ENCODE results near the gene ZNF750. TPM values are rescaled to one million over a fixed set of nuclear protein-coding genes. Genes with fewer than 3 reads are reported as not detected.

Gene ZNF750
- total RNA-seq, 5 donors from 2014 or later (not counting 1 experiment from before 2014, with no cell fraction given): not detected

- Mint-ChIP-seq H3K9me3 (no peaks in the 10 kb centered on the region), H3K4me3 (no peak overlapping the region), H3K27ac (no peak overlapping the region), H3K27me3 (no peaks in the 10 kb centered on the region), H3K36me3 (peaks cover 46% of the 10 kb centered on the region), H3K4me1 (peaks cover 4 to 8% (median 7%) of the 10 kb centered on the region in 3 donors)
- Histone ChIP-seq H3K27ac (ENCODE audit: low read length) (no peak overlapping the region), H3K4me3 (ENCODE audit: control insufficient read depth in 1 of 2, extremely low read depth in 1 of 2, low read length in 1 of 2) (no peak overlapping the region), H3K27me3 (replicated peaks in 1 of 2; ENCODE audit: control insufficient read depth in 2 of 2, extremely low read depth in 1 of 2, insufficient read depth in 2 of 2, low read length in 1 of 2) (no peaks in the 10 kb centered on the region), H3K36me3 (ENCODE audit: control insufficient read depth in 2 of 2, extremely low read depth in 1 of 2, insufficient read depth in 1 of 2, low read length in 1 of 2) (peaks cover 27 to 30% of the 10 kb centered on the region in 2 donors), H3K9me3 (no peaks in the 10 kb centered on the region), H3K4me1 (ENCODE audit: control insufficient read depth in 1 of 2, extremely low read depth in 1 of 2, insufficient read depth in 2 of 2, low read length in 2 of 2) (peaks cover 0 to 4% of the 10 kb centered on the region in 2 experiments)
- DNase-seq (no peak), ATAC-seq (replicated peaks in 1 of 4) (no peak)
- POLR2A ChIA-PET: no interaction called here
- CTCF ChIA-PET: no interaction called here
- WGBS (ENCODE audit: insufficient coverage): 91% methylated on average over 21 of the region's 22 CpGs
These were observed 29.0 kb downstream of the ZNF750 start for GRCh38 chr17:82810644-82811430.

- no peak overlapping the region for H3K27ac Mint-ChIP-seq
- no peak overlapping the region for H3K4me3 ChIP-seq (ENCODE audit: control insufficient read depth in 1 of 2, extremely low read depth in 1 of 2, low read length in 1 of 2)
- no peaks in the 10 kb centered on the region for H3K4me1 ChIP-seq (ENCODE audit: control insufficient read depth in 1 of 2, extremely low read depth in 1 of 2, insufficient read depth in 2 of 2, low read length in 2 of 2)
- H3K27ac ChIP-seq (ENCODE audit: low read length): no peak overlapping the region
- no peaks in the 10 kb centered on the region for H3K9me3 ChIP-seq
- H3K27me3 Mint-ChIP-seq: no peaks in the 10 kb centered on the region
- DNase-seq (no peak), ATAC-seq (replicated peaks in 1 of 4) (no peak)
- WGBS (ENCODE audit: insufficient coverage): 89% methylated on average over 25 of the region's 35 CpGs
- H3K4me1 Mint-ChIP-seq: no peaks in the 10 kb centered on the region
- H3K36me3 ChIP-seq (ENCODE audit: control insufficient read depth in 2 of 2, extremely low read depth in 1 of 2, insufficient read depth in 1 of 2, low read length in 1 of 2): peaks cover 21 to 24% of the 10 kb centered on the region in 2 donors
- peaks cover 37% of the 10 kb centered on the region for H3K36me3 Mint-ChIP-seq
- H3K9me3 Mint-ChIP-seq: no peaks in the 10 kb centered on the region
- no peak overlapping the region for H3K4me3 Mint-ChIP-seq
- ChIA-PET POLR2A (no interaction called here), CTCF (interaction anchor here in 1 of 2 donors (1.2 kb wide), 1 partner anchor 76 kb away, joined by 3 read pairs; no protein-coding TSS in a partner anchor)
- H3K27me3 ChIP-seq (replicated peaks in 1 of 2; ENCODE audit: control insufficient read depth in 2 of 2, extremely low read depth in 1 of 2, insufficient read depth in 2 of 2, low read length in 1 of 2): no peaks in the 10 kb centered on the region
These were observed 30.6 kb downstream of the ZNF750 start for GRCh38 chr17:82808921-82809905.

GRCh38 chr17:82808006-82808405, 31.8 kb downstream of the ZNF750 start:
- DNase-seq: no peak
- H3K4me1 ChIP-seq (ENCODE audit: control insufficient read depth in 1 of 2, extremely low read depth in 1 of 2, insufficient read depth in 2 of 2, low read length in 2 of 2): no peaks in the 10 kb centered on the region
- Mint-ChIP-seq H3K4me3 (no peak overlapping the region), H3K27ac (no peak overlapping the region), H3K27me3 (no peaks in the 10 kb centered on the region), H3K36me3 (peaks cover 26% of the 10 kb centered on the region), H3K9me3 (no peaks in the 10 kb centered on the region), H3K4me1 (no peaks in the 10 kb centered on the region)
- 86% methylated on average over 7 of the region's 8 CpGs for WGBS (ENCODE audit: insufficient coverage)
- ATAC-seq (replicated peaks in 1 of 4): no peak
- ChIA-PET CTCF (no interaction called here), POLR2A (no interaction called here)
- no peak overlapping the region for H3K27ac ChIP-seq (ENCODE audit: low read length)
- no peaks in the 10 kb centered on the region for H3K9me3 ChIP-seq
- H3K36me3 ChIP-seq (ENCODE audit: control insufficient read depth in 2 of 2, extremely low read depth in 1 of 2, insufficient read depth in 1 of 2, low read length in 1 of 2): peaks cover 20 to 21% of the 10 kb centered on the region in 2 donors
- H3K4me3 ChIP-seq (ENCODE audit: control insufficient read depth in 1 of 2, extremely low read depth in 1 of 2, low read length in 1 of 2): no peak overlapping the region
- no peaks in the 10 kb centered on the region for H3K27me3 ChIP-seq (replicated peaks in 1 of 2; ENCODE audit: control insufficient read depth in 2 of 2, extremely low read depth in 1 of 2, insufficient read depth in 2 of 2, low read length in 1 of 2)

GRCh38 chr17:82807562-82807961, 32.3 kb downstream of the ZNF750 start:
- Histone ChIP-seq H3K4me1 (ENCODE audit: control insufficient read depth in 1 of 2, extremely low read depth in 1 of 2, insufficient read depth in 2 of 2, low read length in 2 of 2) (no peaks in the 10 kb centered on the region), H3K9me3 (no peaks in the 10 kb centered on the region), H3K27ac (ENCODE audit: low read length) (no peak overlapping the region), H3K36me3 (ENCODE audit: control insufficient read depth in 2 of 2, extremely low read depth in 1 of 2, insufficient read depth in 1 of 2, low read length in 1 of 2) (peaks cover 18 to 20% of the 10 kb centered on the region in 2 donors), H3K27me3 (replicated peaks in 1 of 2; ENCODE audit: control insufficient read depth in 2 of 2, extremely low read depth in 1 of 2, insufficient read depth in 2 of 2, low read length in 1 of 2) (no peaks in the 10 kb centered on the region), H3K4me3 (ENCODE audit: control insufficient read depth in 1 of 2, extremely low read depth in 1 of 2, low read length in 1 of 2) (no peak overlapping the region)
- H3K4me1 Mint-ChIP-seq: no peaks in the 10 kb centered on the region
- H3K36me3 Mint-ChIP-seq: peaks cover 28% of the 10 kb centered on the region
- no peaks in the 10 kb centered on the region for H3K9me3 Mint-ChIP-seq
- no peaks in the 10 kb centered on the region for H3K27me3 Mint-ChIP-seq
- ChIA-PET POLR2A (no interaction called here), CTCF (no interaction called here)
- H3K27ac Mint-ChIP-seq: no peak overlapping the region
- no peak overlapping the region for H3K4me3 Mint-ChIP-seq
- 97% methylated on average over 19 of the region's 21 CpGs for WGBS (ENCODE audit: insufficient coverage)
- ATAC-seq (replicated peaks in 1 of 4) (no peak), DNase-seq (no peak)

- H3K9me3 Mint-ChIP-seq: no peaks in the 10 kb centered on the region
- peaks cover 16 to 19% of the 10 kb centered on the region in 2 donors for H3K36me3 ChIP-seq (ENCODE audit: control insufficient read depth in 2 of 2, extremely low read depth in 1 of 2, insufficient read depth in 1 of 2, low read length in 1 of 2)
- no peaks in the 10 kb centered on the region for H3K27me3 Mint-ChIP-seq
- no peaks in the 10 kb centered on the region for H3K27me3 ChIP-seq (replicated peaks in 1 of 2; ENCODE audit: control insufficient read depth in 2 of 2, extremely low read depth in 1 of 2, insufficient read depth in 2 of 2, low read length in 1 of 2)
- ATAC-seq (replicated peaks in 1 of 4): no peak
- H3K27ac ChIP-seq (ENCODE audit: low read length): no peak overlapping the region
- no peak overlapping the region for H3K4me3 ChIP-seq (ENCODE audit: control insufficient read depth in 1 of 2, extremely low read depth in 1 of 2, low read length in 1 of 2)
- H3K9me3 ChIP-seq: no peaks in the 10 kb centered on the region
- H3K36me3 Mint-ChIP-seq: peaks cover 31% of the 10 kb centered on the region
- H3K4me1 ChIP-seq (ENCODE audit: control insufficient read depth in 1 of 2, extremely low read depth in 1 of 2, insufficient read depth in 2 of 2, low read length in 2 of 2): no peaks in the 10 kb centered on the region
- ChIA-PET CTCF (no interaction called here), POLR2A (no interaction called here)
- no peak overlapping the region for H3K27ac Mint-ChIP-seq
- no peak overlapping the region for H3K4me3 Mint-ChIP-seq
- WGBS (ENCODE audit: insufficient coverage): 98% methylated on average over 7 of the region's 9 CpGs
- H3K4me1 Mint-ChIP-seq: peaks cover 2 to 3% (median 3%) of the 10 kb centered on the region in 3 donors
- DNase-seq: no peak
These were observed 32.7 kb downstream of the ZNF750 start for GRCh38 chr17:82807101-82807500.

GRCh38 chr17:82806645-82807044, 33.2 kb downstream of the ZNF750 start:
- H3K4me1 Mint-ChIP-seq: peaks cover 4 to 7% (median 4%) of the 10 kb centered on the region in 3 donors
- no peaks in the 10 kb centered on the region for H3K9me3 Mint-ChIP-seq
- no peak overlapping the region for H3K4me3 ChIP-seq (ENCODE audit: control insufficient read depth in 1 of 2, extremely low read depth in 1 of 2, low read length in 1 of 2)
- ChIA-PET POLR2A (no interaction called here), CTCF (no interaction called here)
- H3K27ac Mint-ChIP-seq: no peak overlapping the region
- ATAC-seq (replicated peaks in 1 of 4) (no peak), DNase-seq (no peak)
- no peaks in the 10 kb centered on the region for H3K27me3 Mint-ChIP-seq
- H3K9me3 ChIP-seq: no peaks in the 10 kb centered on the region
- peaks cover 16 to 19% of the 10 kb centered on the region in 2 donors for H3K36me3 ChIP-seq (ENCODE audit: control insufficient read depth in 2 of 2, extremely low read depth in 1 of 2, insufficient read depth in 1 of 2, low read length in 1 of 2)
- H3K4me3 Mint-ChIP-seq: no peak overlapping the region
- H3K27me3 ChIP-seq (replicated peaks in 1 of 2; ENCODE audit: control insufficient read depth in 2 of 2, extremely low read depth in 1 of 2, insufficient read depth in 2 of 2, low read length in 1 of 2): no peaks in the 10 kb centered on the region
- peaks cover 34% of the 10 kb centered on the region for H3K36me3 Mint-ChIP-seq
- H3K4me1 ChIP-seq (ENCODE audit: control insufficient read depth in 1 of 2, extremely low read depth in 1 of 2, insufficient read depth in 2 of 2, low read length in 2 of 2): no peaks in the 10 kb centered on the region
- WGBS (ENCODE audit: insufficient coverage): 95% methylated on average over 19 of the region's 21 CpGs
- no peak overlapping the region for H3K27ac ChIP-seq (ENCODE audit: low read length)

All from T-cell (primary cell).